Gastroesophageal sphincter (tissue), 3 donors: ENCODE results near the gene PLCH1.

ENCODE experiments used
- CTCF ChIP-seq, 4 experiments: fragments of 200-600 bp in 2 of 4; fragments of 450-650 bp in 2 of 4; sonication (generic) in 1 of 4; IDR thresholded peaks; one replicate each; pipeline ENCODE4 v1.5.1; 2017 to 2019; ENCODE audit warnings: antibody characterized with exemption in 4 of 4, mild to moderate bottlenecking in 2 of 4, moderate library complexity in 2 of 4
- EP300 ChIP-seq: sonication (generic); formaldehyde crosslinking; IDR thresholded peaks from one replicate; pipeline ENCODE4 v1.6.1; 2017; ENCODE audit warnings: antibody characterized with exemption, mild to moderate bottlenecking
- POLR2A ChIP-seq, 2 donors: fragments of 450-650 bp; IDR thresholded peaks; one replicate each; pipeline ENCODE4 v1.6.1; 2017; ENCODE audit warnings: antibody characterized with exemption in 2 of 2, mild to moderate bottlenecking in 2 of 2, moderate library complexity in 1 of 2
- POLR2AphosphoS5 ChIP-seq: sonication (generic); formaldehyde crosslinking; IDR thresholded peaks from one replicate; pipeline ENCODE4 v1.6.1; 2017; ENCODE audit warnings: antibody characterized with exemption

GRCh38 chr3:155448531-155448930 lies 296.3 kb downstream of the PLCH1 start:
- TF ChIP-seq CTCF (IDR thresholded peaks at IDR 0.05) (no peak), POLR2A (IDR thresholded peaks at IDR 0.05) (no peak), POLR2AphosphoS5 (no peak), EP300 (no peak)
